Measurements from ENCODE around the gene CPAMD8. TPM values are rescaled to one million over a fixed set of nuclear protein-coding genes. Genes with fewer than 3 reads are reported as not detected.

CPAMD8 gene
- total and polyA plus RNA-seq, 10 of the 15 experiments (the other 5 are each of a cell fraction or from before 2014, with no cell fraction given), result 0.12 to 0.97 (median 0.25) TPM; not detected in 3

GRCh38 chr19:16938211-16938610 is 88.4 kb downstream of the CPAMD8 start:
- WGBS (ENCODE audit: insufficient coverage, insufficient replicate concordance, low lambda C conversion rate, missing lambda C conversion rate), result 60% methylated on average over 11 of the region's 11 CpGs
- intact Hi-C loops (cut with micrococcal nuclease; ENCODE audit: unreplicated experiment), result no loop called here
- TF ChIP-seq MEF2A (IDR thresholded peaks at IDR 0.05; ENCODE audit: insufficient read depth, low read depth, low read length) (no peak), SP1 (IDR thresholded peaks at IDR 0.05; ENCODE audit: low read depth, low read length) (no peak), TCF12 (IDR thresholded peaks at IDR 0.05; ENCODE audit: low read depth, low read length) (no peak), PBX3 (IDR thresholded peaks at IDR 0.05; ENCODE audit: insufficient replicate concordance, low read depth, low read length) (no peak), FOXK2 (IDR thresholded peaks at IDR 0.05) (no peak), MTA2 (IDR thresholded peaks at IDR 0.05; ENCODE audit: low read depth) (no peak), ZBTB40 (IDR thresholded peaks at IDR 0.05; ENCODE audit: borderline replicate concordance) (no peak), CBX5 (IDR thresholded peaks at IDR 0.05; ENCODE audit: low read depth) (no peak), SUPT20H (IDR thresholded peaks at IDR 0.05; ENCODE audit: borderline replicate concordance, control insufficient read depth, low read depth, low read length) (no peak), ZBTB33 (IDR thresholded peaks at IDR 0.05) (no peak), NBN (IDR thresholded peaks at IDR 0.05) (no peak), CHD4 (IDR thresholded peaks at IDR 0.05) (no peak), NRF1 (conservative IDR thresholded peaks at IDR 0.05; ENCODE audit: low read depth, low read length) (no peak), SKIL (IDR thresholded peaks at IDR 0.05; ENCODE audit: low read depth, poor library complexity, severe bottlenecking) (no peak), CBFB (IDR thresholded peaks at IDR 0.05; ENCODE audit: low read depth) (no peak), EP300 (IDR thresholded peaks at IDR 0.05; ENCODE audit: borderline replicate concordance in 1 of 2, control insufficient read depth in 1 of 2, low read depth in 2 of 2, low read length in 2 of 2) (no peak)

More at GRCh38 chr19:16938211-16938610, 88.4 kb downstream of the CPAMD8 start:
- no peaks in the 10 kb centered on the region for H3K36me3 ChIP-seq (ENCODE audit: control insufficient read depth in 2 of 2, insufficient read depth in 2 of 2, low read length in 1 of 2)
- no peak overlapping the region for H3K27ac ChIP-seq (ENCODE audit: control insufficient read depth, insufficient read depth)
- FAIRE-seq, result no peak
- H2AFZ ChIP-seq (ENCODE audit: control insufficient read depth, low read depth, low read length), result no peak overlapping the region
- no peaks in the 10 kb centered on the region for H4K20me1 ChIP-seq (ENCODE audit: control insufficient read depth, insufficient read depth)
- no peaks in the 10 kb centered on the region for H3K27me3 ChIP-seq (replicated peaks in 1 of 2; ENCODE audit: control insufficient read depth in 2 of 2, insufficient read depth in 2 of 2, low read length in 1 of 2)
- in situ Hi-C loops (cut with MboI), result no loop called here
- no peaks in the 10 kb centered on the region for H3K79me2 ChIP-seq (ENCODE audit: control insufficient read depth, insufficient read depth, low read length)
- no TSS peak for BruUV-seq (replicated peaks)
- ATAC-seq, result no peak
- ChIA-PET RAD21 (ENCODE audit: unreplicated experiment) (no interaction called here), CTCF (no interaction called here), POLR2A (interaction anchor here (0.7 kb wide), 1 partner anchor 395 kb away, joined by 7 read pairs; no protein-coding TSS in a partner anchor), SMC1A (ENCODE audit: uncharacterized antibody, unreplicated experiment) (no interaction called here)
- no peak for DNase-seq (ENCODE audit: low read depth, low spot score)
- no peaks in the 10 kb centered on the region for H3K4me1 ChIP-seq (ENCODE audit: control insufficient read depth, insufficient read depth, low read length)
- H3K4me2 ChIP-seq (ENCODE audit: control insufficient read depth, insufficient read depth), result no peak overlapping the region
- no peak overlapping the region for H3K9ac ChIP-seq (ENCODE audit: control insufficient read depth, insufficient read depth, low read length)
- no peak overlapping the region for H3K4me3 ChIP-seq
- no peaks in the 10 kb centered on the region; the same call in 2 of the 3 replicates for H3K9me3 ChIP-seq (replicated peaks; ENCODE audit: control insufficient read depth, insufficient read depth, low read length)

Data from GM12878 (cell line).